H1 (cell line): ENCODE measurements around the gene TBX5. TPM values are rescaled to one million over a fixed set of nuclear protein-coding genes. Genes with fewer than 3 reads are reported as not detected.

Experiments used
- BRCA1 ChIP-seq: IDR thresholded peaks from 2 replicates; pipeline ENCODE4 v1.6.1; 2012; ENCODE audit warnings: low read depth, low read length, improper control_type of control experiment
- CHD1 ChIP-seq: IDR thresholded peaks from 2 replicates; pipeline ENCODE4 v1.6.1; 2012; ENCODE audit warnings: low read depth, low read length, improper control_type of control experiment
- JUN ChIP-seq: IDR thresholded peaks from 2 replicates; pipeline ENCODE4 v1.6.1; 2011; ENCODE audit warnings: low read depth, mild to moderate bottlenecking, improper control_type of control experiment, low read length
- RFX5 ChIP-seq: IDR thresholded peaks from 2 replicates; pipeline ENCODE4 v1.6.1; 2011; ENCODE audit warnings: low read depth, low read length, improper control_type of control experiment, borderline replicate concordance
- RXRA ChIP-seq: IDR thresholded peaks from 2 replicates; pipeline ENCODE4 v1.6.1; 2011; ENCODE audit warnings: low read depth, mild to moderate bottlenecking, low read length, moderate library complexity; ENCODE audit not compliant: insufficient read depth
- SUZ12 ChIP-seq: fragments of 200-600 bp; sonication (generic); IDR thresholded peaks from 2 replicates; pipeline ENCODE4 v1.6.1; 2012; ENCODE audit warnings: mild to moderate bottlenecking, inconsistent platforms, low read length, moderate library complexity, mixed read lengths
- TCF12 ChIP-seq: IDR thresholded peaks from 2 replicates; pipeline ENCODE4 v1.6.1; 2011; ENCODE audit warnings: low read depth, mild to moderate bottlenecking, low read length
- polyA plus RNA-seq, 7 experiments: library from polyadenylated mRNA; depleted of rRNA in 3 of 7; stranded (reverse) in 5 of 7; unstranded in 2 of 7; fragments of >200 nt in 5 of 7; fragments of 200-250 nt in 2 of 7; gene quantifications; 1 replicate in 5 of 7; 2 replicates in 1 of 7; 4 replicates in 1 of 7; pipeline versions ENCODE4 v1.2.1 to v1.2.3, GENCODE V29; 2011 to 2013; ENCODE audit warnings: missing spikeins in 2 of 7, mixed read lengths in 2 of 7
- total RNA-seq: library from RNA; stranded (reverse); fragmentation: NEBNext Ultra II Directional; extraction: Animal tissue kit (Norgen Biotek cat#: 25700); gene quantifications from 2 replicates; pipeline ENCODE4 v1.2.1, GENCODE V29; 2021
- TF ChIP-seq, protein P1 (sequence below): fragments of 300-600 bp; sonication (generic); IDR thresholded peaks from 2 replicates; pipeline ENCODE4 v1.7.1; 2012; ENCODE audit warnings: low read length, moderate library complexity, mild to moderate bottlenecking, inconsistent platforms; ENCODE audit not compliant: insufficient replicate concordance
- TF ChIP-seq, protein P2 (sequence below): IDR thresholded peaks from 2 replicates; pipeline ENCODE4 v1.6.1; 2012; ENCODE audit warnings: inconsistent platforms

TBX5 gene
- total and polyA plus RNA-seq, 2 of the 8 experiments (the other 6 are each of a cell fraction or from before 2014, with no cell fraction given): 0.05 TPM; not detected in 1

DNA sequence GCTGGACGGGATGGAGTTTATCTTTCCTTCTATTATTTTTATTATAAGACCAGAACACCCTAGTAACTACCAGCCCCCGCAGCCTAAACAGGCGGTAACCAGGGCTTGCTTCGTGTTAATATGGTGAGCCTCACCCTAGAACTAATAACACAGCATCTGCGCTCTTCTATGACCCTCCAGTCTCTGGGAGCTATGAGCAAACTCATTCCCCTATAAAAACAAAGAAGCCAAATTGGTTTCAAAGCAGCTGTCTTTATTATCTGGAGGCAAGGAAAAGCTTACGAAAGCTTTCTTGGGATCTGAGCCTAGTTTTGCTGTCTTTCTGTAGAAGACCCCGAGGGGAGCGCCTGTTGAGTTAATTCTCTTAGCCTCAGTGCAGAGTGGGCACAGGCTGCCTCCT lies 85.0 kb downstream of the TBX5 start (continued):
- TF ChIP-seq, protein P1, sequence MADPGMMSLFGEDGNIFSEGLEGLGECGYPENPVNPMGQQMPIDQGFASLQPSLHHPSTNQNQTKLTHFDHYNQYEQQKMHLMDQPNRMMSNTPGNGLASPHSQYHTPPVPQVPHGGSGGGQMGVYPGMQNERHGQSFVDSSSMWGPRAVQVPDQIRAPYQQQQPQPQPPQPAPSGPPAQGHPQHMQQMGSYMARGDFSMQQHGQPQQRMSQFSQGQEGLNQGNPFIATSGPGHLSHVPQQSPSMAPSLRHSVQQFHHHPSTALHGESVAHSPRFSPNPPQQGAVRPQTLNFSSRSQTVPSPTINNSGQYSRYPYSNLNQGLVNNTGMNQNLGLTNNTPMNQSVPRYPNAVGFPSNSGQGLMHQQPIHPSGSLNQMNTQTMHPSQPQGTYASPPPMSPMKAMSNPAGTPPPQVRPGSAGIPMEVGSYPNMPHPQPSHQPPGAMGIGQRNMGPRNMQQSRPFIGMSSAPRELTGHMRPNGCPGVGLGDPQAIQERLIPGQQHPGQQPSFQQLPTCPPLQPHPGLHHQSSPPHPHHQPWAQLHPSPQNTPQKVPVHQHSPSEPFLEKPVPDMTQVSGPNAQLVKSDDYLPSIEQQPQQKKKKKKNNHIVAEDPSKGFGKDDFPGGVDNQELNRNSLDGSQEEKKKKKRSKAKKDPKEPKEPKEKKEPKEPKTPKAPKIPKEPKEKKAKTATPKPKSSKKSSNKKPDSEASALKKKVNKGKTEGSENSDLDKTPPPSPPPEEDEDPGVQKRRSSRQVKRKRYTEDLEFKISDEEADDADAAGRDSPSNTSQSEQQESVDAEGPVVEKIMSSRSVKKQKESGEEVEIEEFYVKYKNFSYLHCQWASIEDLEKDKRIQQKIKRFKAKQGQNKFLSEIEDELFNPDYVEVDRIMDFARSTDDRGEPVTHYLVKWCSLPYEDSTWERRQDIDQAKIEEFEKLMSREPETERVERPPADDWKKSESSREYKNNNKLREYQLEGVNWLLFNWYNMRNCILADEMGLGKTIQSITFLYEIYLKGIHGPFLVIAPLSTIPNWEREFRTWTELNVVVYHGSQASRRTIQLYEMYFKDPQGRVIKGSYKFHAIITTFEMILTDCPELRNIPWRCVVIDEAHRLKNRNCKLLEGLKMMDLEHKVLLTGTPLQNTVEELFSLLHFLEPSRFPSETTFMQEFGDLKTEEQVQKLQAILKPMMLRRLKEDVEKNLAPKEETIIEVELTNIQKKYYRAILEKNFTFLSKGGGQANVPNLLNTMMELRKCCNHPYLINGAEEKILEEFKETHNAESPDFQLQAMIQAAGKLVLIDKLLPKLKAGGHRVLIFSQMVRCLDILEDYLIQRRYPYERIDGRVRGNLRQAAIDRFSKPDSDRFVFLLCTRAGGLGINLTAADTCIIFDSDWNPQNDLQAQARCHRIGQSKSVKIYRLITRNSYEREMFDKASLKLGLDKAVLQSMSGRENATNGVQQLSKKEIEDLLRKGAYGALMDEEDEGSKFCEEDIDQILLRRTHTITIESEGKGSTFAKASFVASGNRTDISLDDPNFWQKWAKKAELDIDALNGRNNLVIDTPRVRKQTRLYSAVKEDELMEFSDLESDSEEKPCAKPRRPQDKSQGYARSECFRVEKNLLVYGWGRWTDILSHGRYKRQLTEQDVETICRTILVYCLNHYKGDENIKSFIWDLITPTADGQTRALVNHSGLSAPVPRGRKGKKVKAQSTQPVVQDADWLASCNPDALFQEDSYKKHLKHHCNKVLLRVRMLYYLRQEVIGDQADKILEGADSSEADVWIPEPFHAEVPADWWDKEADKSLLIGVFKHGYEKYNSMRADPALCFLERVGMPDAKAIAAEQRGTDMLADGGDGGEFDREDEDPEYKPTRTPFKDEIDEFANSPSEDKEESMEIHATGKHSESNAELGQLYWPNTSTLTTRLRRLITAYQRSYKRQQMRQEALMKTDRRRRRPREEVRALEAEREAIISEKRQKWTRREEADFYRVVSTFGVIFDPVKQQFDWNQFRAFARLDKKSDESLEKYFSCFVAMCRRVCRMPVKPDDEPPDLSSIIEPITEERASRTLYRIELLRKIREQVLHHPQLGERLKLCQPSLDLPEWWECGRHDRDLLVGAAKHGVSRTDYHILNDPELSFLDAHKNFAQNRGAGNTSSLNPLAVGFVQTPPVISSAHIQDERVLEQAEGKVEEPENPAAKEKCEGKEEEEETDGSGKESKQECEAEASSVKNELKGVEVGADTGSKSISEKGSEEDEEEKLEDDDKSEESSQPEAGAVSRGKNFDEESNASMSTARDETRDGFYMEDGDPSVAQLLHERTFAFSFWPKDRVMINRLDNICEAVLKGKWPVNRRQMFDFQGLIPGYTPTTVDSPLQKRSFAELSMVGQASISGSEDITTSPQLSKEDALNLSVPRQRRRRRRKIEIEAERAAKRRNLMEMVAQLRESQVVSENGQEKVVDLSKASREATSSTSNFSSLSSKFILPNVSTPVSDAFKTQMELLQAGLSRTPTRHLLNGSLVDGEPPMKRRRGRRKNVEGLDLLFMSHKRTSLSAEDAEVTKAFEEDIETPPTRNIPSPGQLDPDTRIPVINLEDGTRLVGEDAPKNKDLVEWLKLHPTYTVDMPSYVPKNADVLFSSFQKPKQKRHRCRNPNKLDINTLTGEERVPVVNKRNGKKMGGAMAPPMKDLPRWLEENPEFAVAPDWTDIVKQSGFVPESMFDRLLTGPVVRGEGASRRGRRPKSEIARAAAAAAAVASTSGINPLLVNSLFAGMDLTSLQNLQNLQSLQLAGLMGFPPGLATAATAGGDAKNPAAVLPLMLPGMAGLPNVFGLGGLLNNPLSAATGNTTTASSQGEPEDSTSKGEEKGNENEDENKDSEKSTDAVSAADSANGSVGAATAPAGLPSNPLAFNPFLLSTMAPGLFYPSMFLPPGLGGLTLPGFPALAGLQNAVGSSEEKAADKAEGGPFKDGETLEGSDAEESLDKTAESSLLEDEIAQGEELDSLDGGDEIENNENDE: no peak
- no peak for TF ChIP-seq TCF12
- no peak for TF ChIP-seq SUZ12
- TF ChIP-seq CHD1: no peak
- TF ChIP-seq RXRA: no peak
- no peak for TF ChIP-seq JUN
- no peak for TF ChIP-seq BRCA1
- TF ChIP-seq, protein P2, sequence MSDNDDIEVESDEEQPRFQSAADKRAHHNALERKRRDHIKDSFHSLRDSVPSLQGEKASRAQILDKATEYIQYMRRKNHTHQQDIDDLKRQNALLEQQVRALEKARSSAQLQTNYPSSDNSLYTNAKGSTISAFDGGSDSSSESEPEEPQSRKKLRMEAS: no peak
- TF ChIP-seq RFX5: no peak
